Thymus (tissue), 11 donors: Measurements from ENCODE around the gene TMEM138. TPM values are rescaled to one million over a fixed set of nuclear protein-coding genes. Genes with fewer than 3 reads are reported as not detected.

Source experiments
- DNase-seq, 9 donors: peaks; one replicate each; pipeline ENCODE4 v3.0.0-alpha.2; 2013; ENCODE audit warnings: low spot score in 9 of 9, low read depth in 6 of 9, missing footprints in 1 of 9
- H3K27ac ChIP-seq, 2 donors: one replicate each; pipeline ENCODE4 v1.5.1; 2013; ENCODE audit warnings: control low read depth in 1 of 2, low read depth in 1 of 2, low read length in 1 of 2, mild to moderate bottlenecking in 1 of 2, moderate library complexity in 1 of 2
- H3K27me3 ChIP-seq, 2 donors: one replicate each; pipeline ENCODE4 v1.5.1; 2013; ENCODE audit warnings: low read length in 1 of 2; ENCODE audit not compliant: control insufficient read depth in 2 of 2, insufficient read depth in 1 of 2
- H3K36me3 ChIP-seq, 2 donors: one replicate each; pipeline ENCODE4 v1.5.1; 2013; ENCODE audit warnings: low read length in 1 of 2, mild to moderate bottlenecking in 1 of 2, moderate library complexity in 1 of 2; ENCODE audit not compliant: control insufficient read depth in 2 of 2, insufficient read depth in 2 of 2
- H3K4me1 ChIP-seq, 2 donors: one replicate each; pipeline ENCODE4 v1.5.1; 2013; ENCODE audit warnings: low read length in 2 of 2; ENCODE audit not compliant: control insufficient read depth in 2 of 2, insufficient read depth in 2 of 2
- H3K4me3 ChIP-seq, 2 donors: one replicate each; pipeline ENCODE4 v1.5.1; 2013; ENCODE audit warnings: low read length in 2 of 2, control low read depth in 1 of 2, mild to moderate bottlenecking in 1 of 2
- H3K9me3 ChIP-seq, 2 donors: one replicate each; pipeline ENCODE4 v1.5.1; 2013; ENCODE audit warnings: low read length in 1 of 2, mild to moderate bottlenecking in 1 of 2; ENCODE audit not compliant: control insufficient read depth in 2 of 2, insufficient read depth in 1 of 2
- WGBS: extraction: QIAGEN DNeasy Blood & Tissue Kit; methylation state at CpG from one replicate; pipeline ENCODE4 v1.1.7; 2013; 5-methylcytosine and 5-hydroxymethylcytosine counted together
- polyA plus RNA-seq: library from polyadenylated mRNA; stranded (reverse); fragments of 200-250 nt; gene quantifications from one replicate; pipeline ENCODE4 v1.2.3, GENCODE V29; 2013
- total RNA-seq: library from RNA; stranded (reverse); fragments of 120-200 nt; gene quantifications from one replicate; pipeline ENCODE4 v1.2.4, GENCODE V29; 2013
- donor health status: healthy.

The TMEM138 gene
- total and polyA plus RNA-seq, 2 donors = 26.3 to 53.3 TPM

DNA sequence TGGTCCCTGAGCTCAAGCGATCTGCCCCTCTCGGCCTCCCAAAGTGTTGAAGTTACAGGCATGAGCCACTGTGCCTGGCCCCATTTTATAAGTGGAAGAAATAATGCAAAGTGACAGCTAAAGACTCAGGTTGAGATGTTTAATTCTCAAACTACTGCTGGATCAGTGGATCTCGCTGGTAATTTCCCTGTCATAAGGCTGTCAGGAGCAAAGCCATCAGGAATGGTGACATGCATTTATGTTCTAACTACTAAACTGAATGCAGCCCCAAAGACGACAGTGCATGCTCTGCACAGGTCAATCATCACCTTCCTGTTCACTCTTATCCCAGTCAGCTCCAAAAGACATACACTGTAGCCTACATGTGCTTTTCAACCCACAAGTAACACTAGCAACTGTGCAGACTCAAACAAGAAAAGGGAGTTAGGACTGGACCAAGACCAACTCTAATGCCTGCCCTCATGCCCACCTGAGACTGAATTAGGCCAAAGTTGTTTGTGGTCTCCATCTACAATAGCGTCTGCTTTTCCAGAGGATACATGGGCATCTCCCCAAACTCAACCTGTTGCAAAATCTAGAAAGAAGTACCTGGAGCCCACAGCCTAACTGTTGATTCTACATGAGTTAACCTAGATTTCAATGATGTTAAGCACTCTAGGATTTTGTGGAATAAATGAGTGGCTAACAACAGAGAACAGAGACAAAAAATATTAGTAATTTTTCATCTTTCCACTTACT, 45.0 kb downstream of the TMEM138 start:
- 98% methylated on average over 5 of the region's 5 CpGs for WGBS
- Histone ChIP-seq H3K36me3 (peaks cover 77 to 94% of the 10 kb centered on the region in 2 donors), H3K27me3 (no peaks in the 10 kb centered on the region), H3K4me3 (no peak overlapping the region), H3K9me3 (no peaks in the 10 kb centered on the region), H3K4me1 (no peaks in the 10 kb centered on the region), H3K27ac (no peak overlapping the region)
- no peak for DNase-seq

DNA sequence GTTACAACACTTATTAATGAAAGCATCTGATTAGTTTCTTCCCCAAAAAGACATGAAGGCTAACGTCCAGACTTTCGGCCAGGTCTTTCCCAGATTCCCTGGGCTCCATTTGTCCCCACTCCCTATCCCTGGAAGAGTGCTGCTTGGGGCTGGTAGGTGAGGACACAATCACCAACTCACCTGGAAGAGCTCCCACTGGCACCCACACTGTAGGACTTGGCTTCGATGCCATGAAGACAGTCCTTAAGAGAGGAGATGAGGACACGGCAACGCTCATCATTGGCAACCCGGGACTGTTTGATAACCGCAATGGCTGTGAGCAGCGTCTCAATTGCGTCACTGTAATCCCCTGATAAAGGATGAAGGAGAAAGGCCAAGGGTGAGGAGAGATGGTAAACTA, 49.4 kb downstream of the TMEM138 start:
- Histone ChIP-seq H3K36me3 (peaks cover 82 to 95% of the 10 kb centered on the region in 2 donors), H3K4me3 (no peak overlapping the region)
- WGBS = 87% methylated on average over 9 of the region's 9 CpGs

GRCh38 chr11:61413496-61413895, 51.3 kb downstream of the TMEM138 start:
- Histone ChIP-seq H3K27ac (no peak overlapping the region), H3K36me3 (peaks cover 88 to 95% of the 10 kb centered on the region in 2 donors), H3K27me3 (no peaks in the 10 kb centered on the region), H3K9me3 (no peaks in the 10 kb centered on the region), H3K4me3 (no peak overlapping the region), H3K4me1 (no peaks in the 10 kb centered on the region)
- no peak for DNase-seq
- WGBS = 97% methylated on average over 3 of the region's 3 CpGs

More for the DNA sequence above, 49.4 kb downstream of the TMEM138 start:
- Histone ChIP-seq H3K9me3 (no peaks in the 10 kb centered on the region), H3K27me3 (no peaks in the 10 kb centered on the region), H3K4me1 (no peaks in the 10 kb centered on the region), H3K27ac (no peak overlapping the region)
- no peak for DNase-seq

GRCh38 chr11:61414547-61414946, 52.4 kb downstream of the TMEM138 start:
- no peak for DNase-seq
- Histone ChIP-seq H3K4me1 (no peaks in the 10 kb centered on the region), H3K27ac (no peak overlapping the region), H3K9me3 (no peaks in the 10 kb centered on the region), H3K4me3 (no peak overlapping the region), H3K36me3 (peaks cover 89 to 97% of the 10 kb centered on the region in 2 donors), H3K27me3 (no peaks in the 10 kb centered on the region)
- WGBS = 92% methylated on average over 2 of the region's 2 CpGs

GRCh38 chr11:61415381-61415780, 53.2 kb downstream of the TMEM138 start:
- Histone ChIP-seq H3K27me3 (no peaks in the 10 kb centered on the region), H3K9me3 (no peaks in the 10 kb centered on the region), H3K4me3 (no peak overlapping the region), H3K27ac (no peak overlapping the region), H3K36me3 (peaks cover 88 to 96% of the 10 kb centered on the region in 2 donors), H3K4me1 (no peaks in the 10 kb centered on the region)
- 98% methylated on average over 6 of the region's 6 CpGs for WGBS
- no peak for DNase-seq

DNA sequence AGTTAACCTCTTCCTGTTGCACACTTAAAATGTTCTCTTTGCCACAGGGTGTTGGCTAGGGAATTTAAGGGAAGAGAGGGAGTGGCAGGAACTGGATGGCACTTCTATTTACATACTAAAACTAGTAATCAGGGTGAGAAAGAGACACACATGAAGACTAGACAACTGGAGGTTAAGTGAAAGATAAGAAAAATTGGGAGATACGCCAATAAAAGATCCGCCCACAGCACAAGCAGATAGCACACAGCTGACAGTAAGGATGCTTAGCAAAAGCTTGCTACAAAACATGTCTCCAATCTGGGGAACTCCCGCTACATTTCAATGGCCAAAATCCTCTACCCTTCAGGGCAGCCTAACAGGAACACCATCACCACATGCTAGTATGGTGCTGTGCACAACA, 54.8 kb downstream of the TMEM138 start:
- H3K27ac ChIP-seq = no peak overlapping the region
- no peak for DNase-seq
- no peaks in the 10 kb centered on the region for H3K4me1 ChIP-seq
- H3K9me3 ChIP-seq = no peaks in the 10 kb centered on the region
- H3K27me3 ChIP-seq = no peaks in the 10 kb centered on the region
- no peak overlapping the region for H3K4me3 ChIP-seq
- peaks cover 88 to 97% of the 10 kb centered on the region in 2 donors for H3K36me3 ChIP-seq
- 97% methylated on average over 3 of the region's 3 CpGs for WGBS

DNA sequence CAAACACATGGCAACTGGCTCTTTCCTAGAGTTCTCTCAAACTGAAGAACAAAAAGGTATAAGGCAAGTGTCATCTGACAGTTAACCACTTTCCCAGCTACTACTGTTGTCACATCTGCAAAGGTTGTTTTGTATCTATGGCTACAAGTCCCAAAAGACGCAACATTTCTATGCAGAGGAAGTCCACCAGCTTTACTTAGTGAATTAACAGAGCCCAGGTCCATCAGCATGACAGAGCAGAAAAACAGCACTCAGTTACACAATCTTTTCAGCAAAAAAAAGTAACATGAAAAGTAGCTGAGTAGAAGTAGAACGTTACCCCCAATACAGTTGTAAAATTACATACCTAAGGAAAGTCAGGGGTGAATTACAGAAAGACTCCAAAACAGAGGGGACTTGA, 55.5 kb downstream of the TMEM138 start:
- Histone ChIP-seq H3K27ac (no peak overlapping the region), H3K9me3 (no peaks in the 10 kb centered on the region), H3K27me3 (no peaks in the 10 kb centered on the region), H3K36me3 (peaks cover 87 to 97% of the 10 kb centered on the region in 2 donors), H3K4me3 (no peak overlapping the region), H3K4me1 (no peaks in the 10 kb centered on the region)
- 81% methylated on average over 2 of the region's 2 CpGs for WGBS
- no peak for DNase-seq

- no peaks in the 10 kb centered on the region for H3K27me3 ChIP-seq
- H3K9me3 ChIP-seq = no peaks in the 10 kb centered on the region
- H3K4me3 ChIP-seq = no peak overlapping the region
- H3K36me3 ChIP-seq = peaks cover 85 to 94% of the 10 kb centered on the region in 2 donors
- no peaks in the 10 kb centered on the region for H3K4me1 ChIP-seq
- no peak for DNase-seq
- no peak overlapping the region for H3K27ac ChIP-seq
Observed at GRCh38 chr11:61418136-61418535, 56.0 kb downstream of the TMEM138 start.
